GM18526 (cell line): ENCODE data around the gene PRDM10.

Experiments used
- POLR2A ChIP-seq: IDR thresholded peaks from 3 replicates; pipeline ENCODE4 v1.6.1; 2011; ENCODE audit not compliant: insufficient read length; ENCODE audit errors: extremely low read depth

The PRDM10 gene

GRCh38 chr11:129967996-129968395, 34.6 kb downstream of the PRDM10 start:
- no peak for TF ChIP-seq POLR2A

GRCh38 chr11:129965248-129965647, 37.4 kb downstream of the PRDM10 start:
- no peak for TF ChIP-seq POLR2A

- TF ChIP-seq POLR2A = no peak
Measured at GRCh38 chr11:129960216-129961214, 42.1 kb downstream of the PRDM10 start.

DNA sequence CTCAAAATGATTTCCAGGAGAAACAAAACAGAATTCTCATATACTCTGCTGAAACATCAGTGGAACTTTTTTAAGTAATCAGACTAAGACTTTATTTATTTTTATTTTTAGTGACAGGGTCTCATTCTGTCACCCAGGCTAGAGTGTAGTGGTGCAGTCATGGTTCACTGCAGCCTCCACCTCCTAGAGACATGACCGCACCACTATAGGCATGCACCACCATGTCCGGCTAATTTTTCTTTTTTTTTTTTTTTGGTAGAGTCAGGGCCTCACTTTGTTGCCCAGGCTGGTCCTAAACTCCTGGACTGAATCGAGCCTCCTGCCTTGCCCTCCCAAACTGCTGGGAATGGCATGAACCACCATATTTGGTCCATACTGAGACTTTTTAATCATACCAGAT, 42.9 kb downstream of the PRDM10 start:
- TF ChIP-seq POLR2A = no peak

GRCh38 chr11:129955282-129955681, 47.4 kb downstream of the PRDM10 start:
- TF ChIP-seq POLR2A = no peak

GRCh38 chr11:129951866-129952262, 50.8 kb downstream of the PRDM10 start:
- no peak for TF ChIP-seq POLR2A

DNA sequence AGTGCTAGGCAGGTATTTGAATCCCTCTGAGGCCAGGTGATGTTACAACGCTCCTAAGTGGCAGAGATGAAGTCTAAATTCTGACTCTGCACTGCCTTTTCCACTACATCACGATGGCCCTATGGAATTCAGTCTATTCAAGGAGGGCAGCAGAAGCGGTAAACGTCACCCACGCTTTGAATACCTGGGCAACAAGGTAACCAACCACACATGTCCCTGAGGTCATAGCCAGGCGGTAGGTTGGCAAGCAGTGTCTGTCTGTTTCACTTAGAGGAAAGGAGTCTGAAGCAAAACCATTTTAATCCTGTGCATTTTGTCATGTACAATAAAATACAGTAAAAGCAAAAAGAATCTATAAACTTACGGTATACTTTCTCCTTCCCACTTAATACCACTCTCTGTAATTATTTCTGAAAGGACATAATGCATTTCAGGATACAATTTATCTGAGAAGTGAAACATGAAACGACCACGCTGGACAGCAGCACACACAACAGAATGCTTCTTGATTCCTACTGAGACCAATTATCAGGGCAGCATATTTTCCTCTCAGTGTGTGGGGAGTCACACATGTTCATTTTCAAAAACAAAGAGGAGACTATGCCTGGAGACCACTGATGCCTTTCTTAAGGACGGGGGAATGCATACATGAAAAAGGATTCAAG, 51.3 kb downstream of the PRDM10 start:
- no peak for TF ChIP-seq POLR2A

- no peak for TF ChIP-seq POLR2A
Measured at GRCh38 chr11:129950101-129951091, 52.2 kb downstream of the PRDM10 start.

DNA sequence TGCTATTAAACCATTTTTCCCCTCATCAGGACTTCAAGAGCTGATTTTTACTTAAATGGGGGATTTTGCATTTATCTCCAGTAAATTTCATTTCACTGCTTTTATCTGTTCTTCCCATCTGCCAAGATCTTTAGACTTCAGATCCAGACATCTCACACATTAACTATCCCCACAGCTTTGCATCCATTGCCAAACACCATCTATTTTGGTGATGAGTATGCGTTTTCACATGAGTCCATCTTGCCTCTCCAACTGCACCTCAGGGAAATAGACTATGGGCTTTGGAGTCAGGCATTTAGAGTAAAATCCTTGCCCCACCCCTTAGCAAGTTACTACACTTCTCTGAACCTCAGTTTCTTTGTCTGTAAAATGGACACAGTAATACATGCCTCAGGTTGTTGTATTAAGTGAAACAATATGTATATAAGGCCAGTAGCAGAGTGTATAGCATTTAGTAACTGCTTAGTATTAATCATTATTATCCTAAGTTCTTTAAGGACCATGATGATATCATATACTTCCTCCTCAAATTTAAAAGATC, 53.6 kb downstream of the PRDM10 start:
- TF ChIP-seq POLR2A = no peak

DNA sequence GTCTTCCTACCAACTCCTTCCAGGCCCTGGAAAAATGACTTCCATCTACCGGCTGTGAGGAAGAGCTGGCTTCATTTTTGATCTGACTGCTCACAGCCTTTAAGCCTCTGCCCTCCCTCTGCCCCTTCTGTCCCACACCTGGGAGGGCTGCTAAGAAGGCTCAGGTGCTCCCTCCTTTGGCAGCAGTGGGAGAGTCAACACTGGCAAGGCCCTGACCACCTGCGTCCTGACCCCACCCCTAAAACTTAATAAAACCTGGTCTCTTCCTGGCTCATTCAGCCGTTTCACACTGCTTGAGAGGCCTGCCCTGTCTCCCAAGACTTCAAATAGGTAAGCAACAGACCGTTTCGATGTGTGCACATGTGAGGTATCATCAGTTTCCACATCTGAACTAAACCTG, 55.2 kb downstream of the PRDM10 start:
- no peak for TF ChIP-seq POLR2A

DNA sequence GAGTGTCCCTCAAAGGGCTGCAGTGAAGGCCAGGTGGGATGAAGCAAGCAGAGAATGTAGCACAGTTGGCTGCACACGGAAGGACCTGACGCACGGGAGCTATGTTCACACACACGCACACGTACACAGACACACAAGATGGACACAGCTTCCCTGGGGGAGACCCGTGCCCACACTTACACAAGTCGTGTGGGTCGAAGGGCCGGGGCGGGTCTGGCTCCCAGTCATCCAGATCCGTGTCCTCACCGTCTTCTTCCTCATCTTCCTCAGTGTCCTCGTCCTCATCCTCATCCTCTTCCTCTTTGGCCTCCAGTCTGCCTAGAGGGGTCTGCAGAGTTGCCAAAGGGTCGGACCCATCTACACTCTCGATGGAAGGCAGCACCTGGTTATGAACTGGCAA, 55.7 kb downstream of the PRDM10 start:
- no peak for TF ChIP-seq POLR2A

- no peak for TF ChIP-seq POLR2A
Measured at GRCh38 chr11:129946256-129946655, 56.4 kb downstream of the PRDM10 start.

- TF ChIP-seq POLR2A = no peak
Measured at GRCh38 chr11:129945373-129945772, 57.3 kb downstream of the PRDM10 start.

- TF ChIP-seq POLR2A = no peak
Measured at GRCh38 chr11:129944696-129945095, 57.9 kb downstream of the PRDM10 start.

GRCh38 chr11:129943036-129943435, 59.6 kb downstream of the PRDM10 start:
- TF ChIP-seq POLR2A = no peak
